GM21367 (cell line): Measurements from ENCODE around the gene FAAP100.
A peak's percentile ranks its signal among the peaks of the same experiment; 100 is the strongest.

Source experiments
- ATAC-seq: cut with Tn5 transposase; IDR thresholded peaks from one replicate; pipeline ENCODE4 v1.9.1; 2021; ENCODE audit not compliant: unreplicated experiment

Gene FAAP100

GRCh38 chr17:81556863-81557262 is 4.7 kb upstream of the FAAP100 start:
- ATAC-seq, result no peak

GRCh38 chr17:81556175-81556691 is 4.1 kb upstream of the FAAP100 start:
- no peak for ATAC-seq

- ATAC-seq, result no peak
Measured at GRCh38 chr17:81553616-81554181, 1.5 kb upstream of the FAAP100 start.

GRCh38 chr17:81553018-81553615 is 964 bp upstream of the FAAP100 start:
- ATAC-seq, result peak; percentile 24

GRCh38 chr17:81551458-81552243 is 502 bp downstream of the FAAP100 start:
- no peak for ATAC-seq

GRCh38 chr17:81550830-81551457 is 1.2 kb downstream of the FAAP100 start:
- ATAC-seq, result no peak

GRCh38 chr17:81550285-81550684 is 1.9 kb downstream of the FAAP100 start:
- no peak for ATAC-seq

- no peak for ATAC-seq
Measured at GRCh38 chr17:81549826-81550225, 2.3 kb downstream of the FAAP100 start.

- ATAC-seq, result no peak
Measured at GRCh38 chr17:81549031-81549557, 3.1 kb downstream of the FAAP100 start.

- ATAC-seq, result no peak
Measured at GRCh38 chr17:81547614-81547982, 4.6 kb downstream of the FAAP100 start.

- ATAC-seq, result no peak
Measured at GRCh38 chr17:81546906-81547613, 5.1 kb downstream of the FAAP100 start.

- no peak for ATAC-seq
Measured at GRCh38 chr17:81545160-81545949, 6.8 kb downstream of the FAAP100 start.

GRCh38 chr17:81544281-81544974 is 7.7 kb downstream of the FAAP100 start:
- ATAC-seq, result no peak

GRCh38 chr17:81543756-81544155 is 8.4 kb downstream of the FAAP100 start:
- ATAC-seq, result no peak

- ATAC-seq, result no peak
Measured at GRCh38 chr17:81543339-81543675, 8.8 kb downstream of the FAAP100 start.

GRCh38 chr17:81542431-81543338 is 9.5 kb downstream of the FAAP100 start:
- ATAC-seq, result no peak

GRCh38 chr17:81541123-81541522 is 11.0 kb downstream of the FAAP100 start:
- ATAC-seq, result no peak

- ATAC-seq, result no peak
Measured at GRCh38 chr17:81540676-81541027, 11.5 kb downstream of the FAAP100 start.
